HL-60 (cell line): ENCODE results near the gene CSNK1D.

Experiments used
- DNase-seq, 2 experiments: peaks; one replicate each; pipeline ENCODE4 v3.0.0-alpha.2; 2010 to 2020; ENCODE audit warnings: low read depth in 1 of 2, low spot score in 1 of 2
- H3K27ac ChIP-seq: fragments of 250-450 bp; sonication (Bioruptor Pico); replicated peaks from 2 replicates; pipeline ENCODE4 v1.5.1; 2020; ENCODE audit warnings: mild to moderate bottlenecking, moderate library complexity
- H3K27me3 ChIP-seq: fragments of 250-450 bp; sonication (Bioruptor Pico); 2 replicates; pipeline ENCODE4 v1.5.1; 2021; ENCODE audit warnings: mild to moderate bottlenecking, moderate library complexity; ENCODE audit not compliant: insufficient read depth, poor library complexity, severe bottlenecking
- H3K4me3 ChIP-seq: replicated peaks from 2 replicates; pipeline ENCODE4 v1.5.1; 2011; ENCODE audit warnings: mild to moderate bottlenecking, control low read depth, low read length; ENCODE audit not compliant: insufficient read depth
- GABPA ChIP-seq: IDR thresholded peaks from 2 replicates; pipeline ENCODE4 v1.6.1; 2012; ENCODE audit warnings: low read depth
- POLR2AphosphoS5 ChIP-seq: IDR thresholded peaks from 2 replicates; pipeline ENCODE4 v1.6.1; 2012; ENCODE audit warnings: low read depth
- SPI1 ChIP-seq: IDR thresholded peaks from 2 replicates; pipeline ENCODE4 v1.6.1; 2012; ENCODE audit warnings: low read depth, mild to moderate bottlenecking, borderline replicate concordance
- TF ChIP-seq, protein P1 (sequence below): IDR thresholded peaks from 2 replicates; pipeline ENCODE4 v1.6.1; 2012; ENCODE audit warnings: low read depth; ENCODE audit not compliant: insufficient replicate concordance
- TF ChIP-seq, protein P2 (sequence below): IDR thresholded peaks from one replicate; pipeline ENCODE4 v1.5.1; 2011; ENCODE audit warnings: low read length, control low read depth, inconsistent platforms; ENCODE audit not compliant: insufficient read depth

CSNK1D gene

DNA sequence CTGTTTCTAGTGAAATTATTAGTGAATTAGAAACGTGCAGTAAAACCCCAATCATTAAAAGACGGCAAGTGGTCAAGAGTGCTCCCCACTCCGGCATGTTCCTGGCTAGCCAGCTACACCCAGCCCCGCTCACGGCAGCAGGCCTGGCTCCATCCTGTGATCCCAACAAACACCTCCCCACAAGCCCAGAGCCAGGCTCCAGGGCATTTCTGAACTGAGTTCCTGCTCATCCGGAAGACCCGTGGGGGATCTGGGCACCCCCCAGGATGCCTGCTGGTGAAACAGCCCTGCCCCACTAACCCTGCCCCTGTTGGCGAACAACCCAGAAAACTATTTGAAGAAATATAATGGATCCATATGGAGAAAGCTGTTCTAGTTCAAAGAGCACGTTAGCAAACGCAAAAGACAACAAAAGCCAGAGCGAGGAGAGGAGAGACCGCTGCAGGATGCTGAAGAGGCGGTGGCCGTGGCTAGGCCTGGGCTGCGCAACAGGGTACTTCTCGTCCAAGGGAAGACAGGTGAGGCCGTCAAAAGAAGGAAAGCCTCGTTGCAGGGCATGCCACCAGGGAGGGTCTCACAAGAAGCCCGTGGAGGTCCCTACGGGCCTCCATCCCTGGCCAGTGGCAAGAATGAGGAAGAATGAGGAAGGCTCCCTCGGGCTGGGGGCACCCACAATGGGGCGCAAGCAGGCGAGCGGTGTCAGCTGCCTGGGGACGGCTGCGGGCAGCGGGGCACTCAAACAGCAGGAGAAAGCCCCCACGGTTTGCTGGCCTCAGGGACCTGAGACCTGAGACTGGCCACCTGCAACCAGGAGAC, 25.4 kb downstream of the CSNK1D start:
- Histone ChIP-seq H3K27me3 (no peaks in the 10 kb centered on the region), H3K27ac (no peak overlapping the region), H3K4me3 (no peak overlapping the region)
- no peak for TF ChIP-seq GABPA
- TF ChIP-seq SPI1 = no peak
- no peak for DNase-seq

GRCh38 chr17:82247182-82247823, 26.2 kb downstream of the CSNK1D start:
- TF ChIP-seq, protein P1, sequence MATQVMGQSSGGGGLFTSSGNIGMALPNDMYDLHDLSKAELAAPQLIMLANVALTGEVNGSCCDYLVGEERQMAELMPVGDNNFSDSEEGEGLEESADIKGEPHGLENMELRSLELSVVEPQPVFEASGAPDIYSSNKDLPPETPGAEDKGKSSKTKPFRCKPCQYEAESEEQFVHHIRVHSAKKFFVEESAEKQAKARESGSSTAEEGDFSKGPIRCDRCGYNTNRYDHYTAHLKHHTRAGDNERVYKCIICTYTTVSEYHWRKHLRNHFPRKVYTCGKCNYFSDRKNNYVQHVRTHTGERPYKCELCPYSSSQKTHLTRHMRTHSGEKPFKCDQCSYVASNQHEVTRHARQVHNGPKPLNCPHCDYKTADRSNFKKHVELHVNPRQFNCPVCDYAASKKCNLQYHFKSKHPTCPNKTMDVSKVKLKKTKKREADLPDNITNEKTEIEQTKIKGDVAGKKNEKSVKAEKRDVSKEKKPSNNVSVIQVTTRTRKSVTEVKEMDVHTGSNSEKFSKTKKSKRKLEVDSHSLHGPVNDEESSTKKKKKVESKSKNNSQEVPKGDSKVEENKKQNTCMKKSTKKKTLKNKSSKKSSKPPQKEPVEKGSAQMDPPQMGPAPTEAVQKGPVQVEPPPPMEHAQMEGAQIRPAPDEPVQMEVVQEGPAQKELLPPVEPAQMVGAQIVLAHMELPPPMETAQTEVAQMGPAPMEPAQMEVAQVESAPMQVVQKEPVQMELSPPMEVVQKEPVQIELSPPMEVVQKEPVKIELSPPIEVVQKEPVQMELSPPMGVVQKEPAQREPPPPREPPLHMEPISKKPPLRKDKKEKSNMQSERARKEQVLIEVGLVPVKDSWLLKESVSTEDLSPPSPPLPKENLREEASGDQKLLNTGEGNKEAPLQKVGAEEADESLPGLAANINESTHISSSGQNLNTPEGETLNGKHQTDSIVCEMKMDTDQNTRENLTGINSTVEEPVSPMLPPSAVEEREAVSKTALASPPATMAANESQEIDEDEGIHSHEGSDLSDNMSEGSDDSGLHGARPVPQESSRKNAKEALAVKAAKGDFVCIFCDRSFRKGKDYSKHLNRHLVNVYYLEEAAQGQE = no peak
- TF ChIP-seq GABPA (no peak), SPI1 (no peak), POLR2AphosphoS5 (peak; percentile 11; the same call in 1 of the 2 replicates)
- TF ChIP-seq, protein P2, sequence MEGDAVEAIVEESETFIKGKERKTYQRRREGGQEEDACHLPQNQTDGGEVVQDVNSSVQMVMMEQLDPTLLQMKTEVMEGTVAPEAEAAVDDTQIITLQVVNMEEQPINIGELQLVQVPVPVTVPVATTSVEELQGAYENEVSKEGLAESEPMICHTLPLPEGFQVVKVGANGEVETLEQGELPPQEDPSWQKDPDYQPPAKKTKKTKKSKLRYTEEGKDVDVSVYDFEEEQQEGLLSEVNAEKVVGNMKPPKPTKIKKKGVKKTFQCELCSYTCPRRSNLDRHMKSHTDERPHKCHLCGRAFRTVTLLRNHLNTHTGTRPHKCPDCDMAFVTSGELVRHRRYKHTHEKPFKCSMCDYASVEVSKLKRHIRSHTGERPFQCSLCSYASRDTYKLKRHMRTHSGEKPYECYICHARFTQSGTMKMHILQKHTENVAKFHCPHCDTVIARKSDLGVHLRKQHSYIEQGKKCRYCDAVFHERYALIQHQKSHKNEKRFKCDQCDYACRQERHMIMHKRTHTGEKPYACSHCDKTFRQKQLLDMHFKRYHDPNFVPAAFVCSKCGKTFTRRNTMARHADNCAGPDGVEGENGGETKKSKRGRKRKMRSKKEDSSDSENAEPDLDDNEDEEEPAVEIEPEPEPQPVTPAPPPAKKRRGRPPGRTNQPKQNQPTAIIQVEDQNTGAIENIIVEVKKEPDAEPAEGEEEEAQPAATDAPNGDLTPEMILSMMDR = no peak
- no peak overlapping the region; the same call in 1 of the 2 replicates for H3K27ac ChIP-seq
- no peak for DNase-seq
- no peaks in the 10 kb centered on the region for H3K27me3 ChIP-seq
- no peak overlapping the region for H3K4me3 ChIP-seq

DNA sequence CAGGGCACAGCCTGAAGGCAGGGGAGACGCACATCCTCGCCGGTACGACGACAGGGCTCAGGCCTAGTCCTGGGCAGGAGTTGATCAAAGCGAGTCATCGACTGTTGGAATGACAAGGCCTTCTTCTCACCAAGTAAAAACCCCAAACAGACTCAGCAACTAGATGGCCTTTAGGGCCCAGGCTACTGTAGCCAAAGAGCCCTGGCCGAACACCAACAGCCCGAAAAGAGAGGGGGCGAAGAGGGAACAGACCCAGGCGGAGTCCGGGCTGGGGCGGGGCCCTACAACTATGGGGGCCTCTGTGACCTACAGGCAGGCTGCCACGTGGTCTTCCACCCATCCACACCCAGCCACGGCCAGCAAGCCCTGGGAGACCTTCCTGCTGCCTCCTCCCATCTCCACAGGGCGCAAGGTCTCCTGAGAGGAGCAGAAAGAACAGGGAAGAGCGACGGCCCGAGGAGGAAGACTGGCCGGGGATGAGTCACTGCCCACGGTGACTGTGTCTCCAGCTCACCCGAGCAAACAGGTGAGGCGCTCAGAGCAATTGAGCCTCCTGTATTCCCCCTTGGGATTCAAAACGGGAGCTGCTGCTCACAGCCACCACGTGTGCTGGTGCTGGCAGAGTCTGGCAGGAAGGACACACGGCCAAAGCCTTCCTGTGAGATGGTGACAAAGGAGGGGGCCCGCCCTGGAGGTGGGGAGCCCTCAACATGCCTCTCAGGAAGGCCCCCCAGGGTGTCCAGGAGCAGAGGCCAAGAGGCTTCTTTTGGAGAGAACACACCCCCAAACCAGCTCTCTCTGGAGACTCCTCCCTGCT, 26.9 kb downstream of the CSNK1D start:
- no peak overlapping the region for H3K4me3 ChIP-seq
- no peak for DNase-seq
- no peaks in the 10 kb centered on the region for H3K27me3 ChIP-seq
- TF ChIP-seq, protein P2 = no peak
- H3K27ac ChIP-seq = no peak overlapping the region; the same call in 1 of the 2 replicates

GRCh38 chr17:82246040-82246364, 27.5 kb downstream of the CSNK1D start:
- no peak for TF ChIP-seq GABPA
- TF ChIP-seq, protein P2 = no peak
- TF ChIP-seq SPI1 = no peak
- TF ChIP-seq, protein P1 = no peak
- TF ChIP-seq POLR2AphosphoS5 = no peak
- Histone ChIP-seq H3K4me3 (no peak overlapping the region), H3K27me3 (no peaks in the 10 kb centered on the region)

More at GRCh38 chr17:82246040-82246364, 27.5 kb downstream of the CSNK1D start:
- no peak overlapping the region for H3K27ac ChIP-seq
- DNase-seq = no peak
